Stimulated activated CD8-positive, alpha-beta memory T cell treated with anti-CD3 and anti-CD28 coated beads, Interleukin-4, amount 100 ng/mL, for 1 hour (primary cell): ENCODE results near the gene SPDYE6.
"Not testable (repeated sequence)": the region's sequence is repeated elsewhere in the genome, so short reads cannot be mapped to it uniquely, and the experiment has no call there.

Experiments
- DNase-seq, 2 donors: peaks; one replicate each; pipeline ENCODE4 v3.0.0-alpha.2; 2020; ENCODE audit warnings: low read depth in 2 of 2, low spot score in 1 of 2

Gene SPDYE6

DNA sequence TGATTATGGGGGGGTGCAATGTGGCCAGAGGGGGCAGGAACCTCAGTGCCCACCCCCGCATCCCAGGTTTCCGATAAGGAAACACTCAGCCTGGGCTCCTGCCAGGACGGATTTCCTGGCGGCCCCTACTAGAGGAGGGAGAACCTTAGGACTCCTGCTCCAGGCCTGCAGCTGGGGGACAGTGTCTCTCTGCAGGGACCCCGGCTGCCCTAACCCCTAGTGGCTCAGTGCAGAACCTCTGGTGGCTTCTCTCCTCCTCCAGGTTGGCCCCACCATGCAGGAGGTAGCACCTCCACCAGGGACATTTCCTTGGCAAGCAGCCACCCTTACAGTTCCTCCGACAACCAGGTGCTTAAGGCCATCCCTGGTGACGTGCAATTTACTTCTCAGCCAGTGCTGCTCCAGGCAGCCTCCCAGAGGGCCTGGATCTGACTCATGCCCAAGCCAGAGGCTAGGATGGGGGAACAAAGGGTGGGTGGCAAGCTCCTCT, 37.7 kb downstream of the SPDYE6 start:
- DNase-seq, result no peak

DNA sequence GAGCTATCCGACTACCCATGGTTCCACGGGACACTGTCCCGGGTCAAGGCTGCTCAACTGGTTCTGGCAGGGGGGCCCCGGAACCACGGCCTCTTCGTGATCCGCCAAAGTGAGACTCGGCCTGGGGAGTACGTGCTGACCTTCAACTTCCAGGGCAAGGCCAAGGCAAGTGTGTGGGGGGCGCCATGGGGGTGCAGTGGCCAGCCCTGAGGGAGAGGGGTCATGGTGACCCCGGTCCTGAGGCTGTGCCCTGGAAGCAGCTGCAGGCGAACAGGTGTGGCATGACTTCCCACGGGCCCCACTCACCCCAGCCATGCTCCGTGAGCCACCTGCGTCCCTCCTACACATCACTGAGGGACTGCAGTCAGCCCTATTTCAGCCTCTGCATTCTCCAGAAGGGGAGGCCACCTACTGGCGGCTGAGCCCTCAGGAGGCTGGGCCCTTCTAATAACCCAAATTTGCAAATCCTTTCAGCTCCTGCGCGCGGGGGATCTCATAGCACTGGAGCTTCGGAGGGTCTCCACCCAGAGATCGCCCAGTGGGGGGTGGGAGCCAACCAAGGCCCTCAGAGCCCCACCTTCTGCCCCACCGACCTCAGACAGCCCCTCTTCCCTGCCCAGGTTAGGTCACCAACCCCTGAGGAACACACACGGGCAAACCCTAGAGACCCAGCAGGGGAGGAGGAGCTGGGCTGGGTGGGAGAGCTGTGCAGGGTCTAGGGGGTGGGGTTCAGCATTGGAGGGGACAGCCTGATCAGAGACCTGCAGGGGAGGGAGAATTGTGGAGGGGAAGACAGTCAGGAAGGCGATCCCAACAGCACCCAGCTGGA, 38.8 kb downstream of the SPDYE6 start:
- DNase-seq, result no peak

DNA sequence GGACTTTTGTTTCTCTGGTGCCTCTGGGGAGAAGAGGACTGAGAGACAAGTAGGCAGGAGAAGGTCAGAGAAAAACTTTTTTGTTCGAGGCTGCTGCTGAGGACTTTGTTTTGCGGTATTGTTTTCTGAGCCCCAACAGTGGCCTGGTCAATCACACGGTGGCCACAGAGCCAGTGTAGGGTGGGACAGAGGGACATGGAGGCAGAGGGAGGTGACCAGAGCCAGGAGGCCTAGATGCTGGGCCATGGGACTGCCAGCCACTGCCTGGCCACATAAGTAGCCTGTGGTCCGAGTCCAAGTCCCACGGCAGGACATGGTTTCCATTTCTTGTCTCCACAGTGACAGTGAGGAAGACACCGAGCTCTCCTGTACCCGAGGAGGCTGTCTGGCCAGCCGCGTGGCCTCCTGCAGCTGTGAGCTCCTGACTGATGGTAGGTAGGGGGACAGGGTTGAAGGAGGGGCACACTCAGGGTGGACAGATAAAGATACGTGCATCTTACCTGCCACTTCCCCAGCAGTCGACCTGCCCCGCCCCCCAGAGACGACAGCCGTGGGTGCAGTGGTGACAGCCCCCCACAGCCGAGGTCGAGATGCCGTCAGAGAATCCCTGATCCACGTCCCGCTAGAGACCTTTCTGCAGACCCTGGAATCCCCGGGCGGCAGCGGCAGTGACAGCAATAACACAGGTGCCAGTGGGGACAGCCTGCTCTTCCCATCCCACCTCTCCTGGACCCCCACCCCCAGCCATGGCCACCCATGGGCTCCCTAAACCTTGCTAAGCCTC, 42.1 kb downstream of the SPDYE6 start:
- no peak for DNase-seq

DNA sequence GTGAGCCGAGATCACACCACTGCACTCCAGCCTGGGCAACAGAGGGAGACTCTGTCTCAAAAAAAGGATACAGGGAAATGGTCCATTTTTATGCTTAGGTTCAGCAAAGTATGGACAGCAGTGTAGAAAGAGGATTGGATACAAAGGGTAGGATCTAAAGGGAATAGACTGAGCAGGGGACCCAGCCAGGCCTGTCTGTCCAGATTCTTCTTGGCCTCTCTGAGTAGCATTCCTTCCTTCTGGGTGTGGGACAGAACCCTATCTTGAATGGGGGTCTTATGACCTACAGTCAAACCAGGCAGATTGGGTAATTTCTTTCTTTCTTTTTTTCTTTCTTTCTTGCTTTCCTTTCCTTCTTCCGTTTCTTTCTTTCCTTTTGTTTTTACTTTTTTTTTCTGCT, 43.9 kb downstream of the SPDYE6 start:
- DNase-seq, result no peak

DNA sequence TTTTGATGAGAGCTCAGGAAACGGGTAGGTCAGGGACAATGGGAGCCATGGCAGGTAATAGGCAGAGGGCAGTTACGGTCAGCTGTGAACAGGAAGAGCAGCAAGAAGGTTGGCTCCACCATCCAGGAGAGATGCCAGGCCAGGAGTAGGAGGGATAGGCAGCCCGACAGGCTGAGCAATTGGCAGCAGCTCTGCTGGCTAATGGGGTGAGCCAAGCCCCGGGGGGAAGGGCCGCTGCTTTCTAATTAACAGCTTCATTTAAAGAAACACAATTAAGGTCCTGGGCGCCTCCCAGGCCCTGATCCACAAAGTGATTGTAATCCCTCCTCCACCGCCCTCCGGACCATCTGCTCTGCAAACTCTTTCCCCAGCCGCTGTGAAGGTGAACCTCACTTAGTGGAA, 45.8 kb downstream of the SPDYE6 start:
- DNase-seq, result no peak

DNA sequence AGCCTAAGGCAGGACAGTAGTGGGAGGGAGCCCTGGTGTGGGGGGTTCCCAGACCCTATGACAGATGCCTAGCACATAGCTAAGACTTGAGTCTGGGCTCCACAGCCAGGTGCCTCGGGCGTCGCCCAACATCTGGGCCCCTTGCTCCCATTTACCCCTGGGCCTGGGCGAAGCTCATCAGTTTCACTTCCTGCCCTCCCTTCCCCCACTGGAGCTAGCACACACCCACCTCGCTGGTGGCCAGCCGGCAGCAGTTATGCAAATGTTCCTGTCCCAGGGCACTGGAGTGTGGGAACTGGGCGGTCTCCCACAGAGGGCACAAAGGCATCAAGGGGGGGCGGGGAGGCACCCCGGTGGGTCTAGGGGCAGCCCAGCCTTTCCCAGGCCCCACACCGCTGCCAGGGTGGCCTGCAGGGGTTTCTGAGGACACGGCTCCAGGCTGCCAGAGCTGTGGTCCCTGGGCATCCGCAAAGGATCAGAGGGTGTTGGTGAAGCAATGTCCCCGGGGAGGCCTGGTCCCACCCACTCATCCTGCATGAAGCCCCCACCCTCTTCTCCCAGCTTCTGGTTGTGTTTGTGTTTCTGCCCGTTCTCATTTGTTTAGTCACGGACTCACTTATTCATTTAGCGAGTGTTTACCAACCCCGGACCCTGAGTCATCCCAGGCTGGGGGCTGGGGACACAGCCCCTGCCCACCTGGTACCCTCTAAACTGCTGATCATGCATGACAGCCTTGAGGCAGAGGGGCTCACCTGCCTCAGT, 49.1 kb downstream of the SPDYE6 start:
- no peak for DNase-seq

DNA sequence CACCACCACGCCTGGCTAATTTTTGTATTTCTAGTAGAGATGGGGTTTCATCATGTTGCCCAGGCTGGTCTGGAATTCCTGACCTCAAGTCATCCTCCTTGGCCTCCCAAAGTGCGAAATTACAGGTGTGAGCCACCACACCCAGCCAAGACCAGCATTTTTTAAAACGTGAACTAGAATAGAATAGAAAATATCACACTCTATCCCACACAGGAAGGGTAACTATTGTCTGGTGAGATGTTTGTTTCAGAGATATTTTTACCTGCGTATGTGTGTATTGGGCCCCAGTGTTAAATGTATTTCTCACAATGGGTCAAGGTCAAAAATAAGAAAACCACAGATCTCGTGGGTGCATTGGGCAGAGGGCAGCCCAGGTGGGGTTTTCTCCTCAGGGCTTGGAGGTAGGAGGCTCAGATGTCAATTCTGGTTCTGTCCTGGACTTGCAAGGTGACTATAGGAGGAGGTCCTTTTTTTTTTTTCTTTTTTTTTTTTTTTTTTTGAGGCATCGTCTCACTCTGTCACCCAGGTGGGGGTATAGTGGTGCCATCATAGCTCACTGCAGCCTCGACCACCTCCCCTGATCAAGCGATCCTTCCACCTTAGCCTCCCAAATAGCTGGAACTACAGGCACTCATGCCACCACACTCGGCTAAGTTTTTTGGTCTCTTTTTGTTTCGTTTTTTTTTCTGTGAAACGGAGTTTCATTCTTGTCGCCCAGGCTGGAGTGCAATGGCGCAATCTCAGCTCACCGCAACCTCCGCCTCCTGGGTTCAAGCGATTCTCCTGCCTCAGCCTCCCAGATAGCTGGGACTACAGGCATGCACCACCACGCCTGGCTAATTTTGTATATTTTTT, 50.6 kb downstream of the SPDYE6 start:
- no peak for DNase-seq

DNA sequence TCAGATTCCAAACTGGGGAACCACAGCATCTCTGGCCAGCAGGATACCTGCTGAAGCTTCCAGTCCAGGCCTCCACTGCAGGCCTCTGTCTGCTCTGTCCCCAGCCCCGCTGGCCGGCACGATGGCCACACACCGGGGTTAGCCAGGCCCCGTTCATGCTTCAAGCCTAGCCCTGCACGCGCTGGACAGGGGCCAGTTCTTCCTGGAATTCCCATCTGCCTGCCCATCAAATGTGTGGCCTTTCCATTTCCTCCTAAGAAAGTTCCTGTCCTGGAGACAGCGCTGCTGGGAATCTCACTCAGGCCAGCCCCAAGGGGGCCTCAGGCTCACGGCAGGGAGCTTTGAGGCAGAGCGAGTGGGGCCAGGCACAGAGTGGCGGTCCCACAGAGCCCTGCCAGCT, 51.6 kb downstream of the SPDYE6 start:
- DNase-seq, result no peak

DNA sequence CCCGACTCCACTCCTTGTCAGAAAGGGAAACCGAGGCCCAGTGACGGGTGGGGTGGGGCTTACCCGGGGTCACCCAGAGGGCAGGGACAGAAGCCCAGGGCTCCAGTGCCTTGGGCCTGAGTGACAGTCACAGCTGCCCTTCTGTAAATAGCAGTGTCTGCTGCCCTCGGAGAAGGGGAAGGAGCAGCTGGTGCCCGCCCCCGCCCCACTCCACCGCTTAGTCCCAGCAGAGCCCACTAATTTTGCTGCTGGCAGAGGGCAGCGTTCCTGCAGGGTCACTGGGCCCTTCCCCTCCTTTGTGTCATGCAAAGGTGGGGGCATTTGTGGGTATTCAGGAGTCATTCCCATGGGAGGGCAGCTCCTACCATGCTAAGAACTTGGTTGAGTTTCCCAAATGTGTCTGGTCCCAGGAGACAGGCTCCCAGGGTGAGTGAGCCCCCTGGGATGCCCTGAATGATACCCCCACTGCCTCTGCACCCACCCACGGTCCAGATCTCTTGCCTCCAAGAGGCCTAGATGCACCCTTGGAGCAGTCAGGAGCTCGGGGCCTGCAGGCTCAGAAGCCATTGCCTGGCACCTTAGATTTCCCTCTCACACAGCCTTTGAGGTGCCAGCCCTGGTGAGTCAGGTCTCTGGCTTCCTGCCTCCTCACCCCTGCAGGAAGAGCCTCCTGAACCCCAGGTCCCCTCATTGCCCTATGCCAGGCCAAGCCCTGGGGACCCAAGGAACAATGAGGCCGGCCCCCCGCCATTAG, 52.4 kb downstream of the SPDYE6 start:
- no peak for DNase-seq

DNA sequence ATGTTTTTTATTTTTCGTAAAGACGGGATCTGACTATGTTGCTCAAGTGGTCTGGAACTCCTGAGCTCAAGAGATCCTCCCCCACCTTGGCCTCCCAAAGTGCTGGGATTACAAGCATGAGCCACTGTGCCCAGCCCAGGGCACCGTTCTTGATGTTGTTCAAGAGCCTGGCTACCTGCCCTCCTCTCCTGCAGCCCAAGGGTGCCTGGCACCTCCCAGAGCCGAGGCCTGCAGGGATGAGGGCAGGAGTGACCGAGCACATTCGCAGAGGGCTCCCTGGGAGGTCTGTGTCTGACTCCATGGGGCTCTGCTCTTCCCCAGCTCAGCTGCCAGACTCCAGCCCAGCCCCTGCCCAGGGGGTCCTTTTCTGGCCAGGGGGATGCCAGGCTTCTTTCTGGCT, 54.2 kb downstream of the SPDYE6 start:
- DNase-seq, result no peak

DNA sequence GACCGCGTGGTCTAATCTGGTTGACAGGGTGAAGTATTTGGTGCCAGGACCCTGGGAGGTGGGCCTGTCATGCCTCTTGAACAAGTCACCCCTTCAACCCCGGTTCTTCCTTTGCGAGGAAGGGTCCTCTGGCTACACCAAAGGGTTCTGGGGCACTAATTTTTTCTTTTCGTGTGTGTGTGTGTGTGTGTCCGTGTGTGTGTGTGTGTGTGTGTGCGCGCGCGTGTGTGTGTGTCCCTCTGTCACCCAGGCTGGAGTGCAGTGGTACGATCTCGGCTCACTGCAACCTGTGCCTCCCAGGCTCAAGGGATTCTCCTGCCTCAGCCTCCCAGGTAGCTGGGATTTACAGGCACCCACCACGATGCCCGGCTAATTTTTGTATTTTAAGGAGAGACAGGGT, 54.9 kb downstream of the SPDYE6 start:
- DNase-seq, result not testable (repeated sequence)

DNA sequence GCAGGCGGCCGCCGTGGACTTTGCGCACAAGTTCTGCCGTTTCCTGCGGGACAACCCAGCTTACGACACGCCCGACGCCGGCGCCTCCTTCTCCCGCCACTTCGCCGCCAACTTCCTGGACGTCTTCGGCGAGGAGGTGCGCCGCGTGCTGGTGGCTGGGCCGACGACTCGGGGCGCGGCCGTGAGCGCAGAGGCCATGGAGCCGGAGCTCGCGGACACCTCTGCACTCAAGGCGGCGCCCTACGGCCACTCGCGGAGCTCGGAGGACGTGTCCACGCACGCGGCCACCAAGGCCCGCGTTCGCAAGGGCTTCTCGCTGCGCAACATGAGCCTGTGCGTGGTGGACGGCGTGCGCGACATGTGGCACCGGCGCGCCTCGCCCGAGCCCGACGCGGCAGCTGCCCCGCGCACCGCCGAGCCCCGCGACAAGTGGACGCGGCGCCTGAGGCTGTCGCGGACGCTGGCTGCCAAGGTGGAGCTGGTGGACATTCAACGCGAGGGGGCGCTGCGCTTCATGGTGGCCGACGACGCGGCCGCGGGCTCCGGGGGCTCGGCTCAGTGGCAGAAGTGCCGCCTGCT, 55.5 kb downstream of the SPDYE6 start:
- no peak for DNase-seq

DNA sequence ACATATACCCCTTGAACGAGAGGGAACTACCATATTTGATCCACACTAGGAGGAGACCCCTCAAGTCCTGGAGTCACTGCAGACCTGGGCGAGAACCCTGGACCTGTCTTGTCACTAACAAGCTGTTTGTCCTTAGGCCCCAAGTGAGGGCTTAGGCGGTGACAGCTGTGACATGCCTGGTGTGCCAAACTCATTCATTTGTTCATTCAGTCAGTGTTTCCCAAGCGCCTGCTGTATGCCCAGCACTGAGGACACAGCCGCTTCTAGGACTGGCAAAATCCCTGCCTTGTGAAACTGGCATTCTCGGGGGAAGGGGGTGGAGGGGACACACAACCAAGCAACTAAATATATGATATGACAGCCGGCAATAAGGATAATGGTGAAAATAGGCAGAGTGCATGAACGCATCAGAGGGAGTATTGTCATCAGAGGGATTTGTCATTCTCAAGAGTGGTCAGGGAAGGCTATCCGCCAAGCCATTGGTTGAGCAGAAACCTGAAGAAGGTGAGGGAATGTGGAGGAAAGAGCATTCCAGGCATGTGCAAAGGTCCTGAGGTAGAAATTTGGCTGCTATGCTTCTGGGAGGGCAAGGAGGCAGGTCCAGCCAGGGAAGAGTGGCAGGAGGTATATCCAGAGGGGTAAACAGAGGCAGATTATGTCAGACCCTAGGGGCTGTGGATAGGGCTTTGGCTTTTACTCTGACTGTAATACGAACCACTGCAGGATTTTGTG, 58.6 kb downstream of the SPDYE6 start:
- no peak for DNase-seq

DNA sequence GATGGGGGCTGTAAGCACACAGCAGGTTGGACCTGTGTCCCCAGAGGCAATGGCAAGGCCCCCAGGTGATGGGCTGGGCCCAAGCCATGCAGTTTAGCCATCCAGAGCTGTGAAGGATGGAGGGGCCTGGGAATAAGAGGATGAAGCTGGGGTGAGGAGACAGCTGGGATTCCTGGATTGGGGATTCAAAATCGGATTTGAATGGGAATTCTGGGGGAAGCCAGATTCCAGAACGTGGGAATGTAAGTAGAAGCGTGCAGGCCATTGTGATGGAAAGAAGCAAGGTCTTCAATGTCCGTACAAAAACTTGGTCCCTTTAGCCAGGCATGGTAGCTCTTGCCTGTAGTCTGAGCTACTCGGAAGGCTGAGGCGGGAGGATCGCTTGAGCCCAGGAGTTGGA, 59.7 kb downstream of the SPDYE6 start:
- no peak for DNase-seq

DNA sequence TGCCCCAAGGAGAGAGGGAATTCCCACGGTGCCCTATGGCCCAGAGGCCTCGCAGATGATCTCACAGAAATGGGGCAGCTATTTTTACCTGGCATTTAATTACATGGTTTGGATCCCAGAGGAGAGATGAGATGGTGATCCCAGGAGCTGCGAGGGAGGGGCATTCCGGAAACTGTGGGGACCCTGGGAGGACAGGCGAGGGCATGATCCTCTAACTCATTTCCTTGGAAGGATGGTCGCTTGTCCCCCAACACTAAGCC, 60.1 kb downstream of the SPDYE6 start:
- no peak for DNase-seq
